Activated CD8-positive, alpha-beta T cell treated with anti-CD3 and anti-CD28 coated beads, Interleukin-2, amount 10 ng/mL, durations not matched to agents 7 days and 5 days (primary cell): Measurements from ENCODE around the gene ABCB9. TPM values are rescaled to one million over a fixed set of nuclear protein-coding genes. Genes with fewer than 3 reads are reported as not detected.
"Not testable (repeated sequence)": the region's sequence is repeated elsewhere in the genome, so short reads cannot be mapped to it uniquely, and the experiment has no call there.

Experiments
- ATAC-seq: fragments of 150-1000 bp; cut with Tn5 transposase; one replicate; pipeline ENCODE4 v1.10.0; 2021; ENCODE audit warnings: moderate library complexity
- CTCF ChIA-PET: fragments of 350-600 bp; sonication (Branson Sonifier 250); formaldehyde crosslinking; loops from one replicate; lab custom pipeline; 2021; ENCODE audit warnings: antibody characterized with exemption; lab: Charles Lee
- POLR2A ChIA-PET: fragments of 350-600 bp; sonication (Branson Sonifier 250); formaldehyde crosslinking; loops from one replicate; lab custom pipeline; 2021; ENCODE audit warnings: antibody characterized with exemption; lab: Charles Lee
- DNase-seq: peaks from one replicate; pipeline ENCODE4 v3.0.0-alpha.2; 2020
- H3K27ac Mint-ChIP-seq: one replicate; pipeline ENCODE4 v1.8.0; 2021; ENCODE audit warnings: mild to moderate bottlenecking, mixed read lengths
- H3K27me3 Mint-ChIP-seq: one replicate; pipeline ENCODE4 v1.8.0; 2021; ENCODE audit warnings: low read depth, mixed read lengths
- H3K36me3 Mint-ChIP-seq: one replicate; pipeline ENCODE4 v1.8.0; 2021; ENCODE audit warnings: low read depth, mixed read lengths
- H3K4me1 Mint-ChIP-seq: one replicate; pipeline ENCODE4 v1.8.0; 2021; ENCODE audit warnings: low read depth, mixed read lengths
- H3K4me3 Mint-ChIP-seq: one replicate; pipeline ENCODE4 v1.8.0; 2021; ENCODE audit warnings: mild to moderate bottlenecking, mixed read lengths
- H3K9me3 Mint-ChIP-seq: one replicate; pipeline ENCODE4 v1.8.0; 2022; ENCODE audit warnings: mixed read lengths; ENCODE audit not compliant: insufficient read depth
- total RNA-seq, 2 experiments: library from RNA; stranded (reverse); gene quantifications; one replicate each; pipeline ENCODE4 v1.2.3, GENCODE V29; 2021

The ABCB9 gene
- total RNA-seq, 2 experiments from 2014 or later = 5.9 to 6.0 TPM

GRCh38 chr12:122895704-122896636 lies 70.3 kb downstream of the ABCB9 start, which contains the start of gene VPS37B:
VPS37B (minus strand) TSS chr12:122896124; CDS start chr12:122896062, 62 bp downstream.
- Mint-ChIP-seq H3K27me3 (no peaks in the 10 kb centered on the region), H3K9me3 (peaks cover 5% of the 10 kb centered on the region), H3K36me3 (peaks cover 27% of the 10 kb centered on the region), H3K4me3 (peak within 1 kb of the TSS; percentile 85), H3K27ac (peak within 1 kb of the TSS; percentile 90), H3K4me1 (peaks cover 90% of the 10 kb centered on the region)
- ChIA-PET CTCF (interaction anchor here (0.7 to 2.0 kb wide), 4 partner anchors 15 to 52 kb away, joined by 3 to 8 read pairs (median 5); no protein-coding TSS in a partner anchor), POLR2A (interaction anchor here (0.9 to 1.5 kb wide), 5 partner anchors 8 to 78 kb away, joined by 3 to 7 read pairs (median 4); no protein-coding TSS in a partner anchor)
- ATAC-seq (peak; percentile 65), DNase-seq (peak; percentile 91)

DNA sequence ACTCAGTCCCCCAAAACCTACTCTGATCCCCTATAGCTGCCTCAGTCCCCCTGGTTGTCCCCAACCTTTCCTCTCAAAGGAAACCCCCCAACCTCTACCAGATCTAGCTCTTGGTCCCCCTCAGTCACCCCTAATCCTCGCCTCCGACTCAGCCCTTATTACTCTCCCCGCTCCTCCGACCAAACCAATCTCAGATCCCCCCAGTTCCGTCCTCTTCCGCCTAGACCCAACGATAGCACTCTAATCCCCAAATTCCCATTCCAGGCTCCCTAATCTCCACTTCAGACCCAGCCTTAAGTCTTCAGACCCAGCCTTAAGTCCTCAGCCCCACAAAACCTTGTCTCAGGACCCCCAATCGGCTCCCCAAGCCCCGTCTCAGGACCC lies 71.0 kb downstream of the ABCB9 start:
- DNase-seq (no peak), ATAC-seq (no peak)
- Mint-ChIP-seq H3K4me1 (peaks cover 90% of the 10 kb centered on the region), H3K9me3 (peaks cover 5% of the 10 kb centered on the region), H3K27me3 (no peaks in the 10 kb centered on the region), H3K27ac (peak overlapping the region; percentile 90), H3K36me3 (peaks cover 27% of the 10 kb centered on the region), H3K4me3 (peak overlapping the region; percentile 85)
- ChIA-PET POLR2A (interaction anchor here (0.5 to 1.5 kb wide), 6 partner anchors 9 to 395 kb away, joined by 3 to 4 read pairs (median 4); no protein-coding TSS in a partner anchor), CTCF (interaction anchor here (1.2 to 2.0 kb wide), 3 partner anchors 14 to 52 kb away, joined by 5 to 8 read pairs (median 5); no protein-coding TSS in a partner anchor)

DNA sequence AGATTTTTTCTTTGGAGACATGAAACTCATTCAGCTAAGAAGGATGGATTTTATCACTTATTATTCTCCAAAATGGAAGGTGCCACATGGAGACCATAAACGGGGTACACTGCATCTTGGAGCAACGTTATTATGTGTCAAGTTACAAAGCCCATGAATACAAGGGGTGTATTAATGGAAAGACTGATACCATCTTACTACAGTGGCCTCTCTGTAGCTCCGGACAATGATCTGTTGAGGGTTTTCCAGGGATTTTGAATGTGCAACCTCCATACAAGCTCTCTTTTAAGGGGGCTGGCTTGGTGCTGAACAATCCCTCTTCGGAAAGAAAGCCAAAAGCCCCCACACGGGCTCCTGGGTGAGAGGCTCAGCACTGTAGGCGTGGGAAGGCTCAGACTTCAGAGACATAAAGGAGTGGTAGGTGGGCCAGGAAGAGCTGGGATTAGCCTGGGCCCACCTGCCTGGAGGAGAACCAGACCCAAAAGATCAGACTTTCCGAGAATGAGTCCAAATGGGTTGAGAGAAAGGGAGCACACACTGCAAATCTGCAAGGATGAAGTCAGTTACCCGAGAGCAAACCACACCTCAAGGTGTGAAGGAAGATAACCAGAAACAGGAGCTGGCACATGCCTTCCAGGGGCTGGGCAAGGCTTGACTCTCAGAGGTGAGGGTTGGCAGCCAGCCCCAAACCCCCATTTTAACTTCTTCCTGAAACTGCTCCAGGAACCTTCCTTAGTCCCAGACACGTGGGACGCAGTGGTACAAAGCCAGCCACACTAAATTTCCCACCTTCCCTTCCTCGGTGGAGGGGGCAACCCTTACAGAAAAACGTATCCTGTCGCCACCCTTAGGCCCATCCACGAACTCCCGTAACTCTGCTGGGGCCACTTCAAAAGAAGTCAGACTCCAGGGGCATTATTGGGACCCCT lies 71.8 kb downstream of the ABCB9 start:
- Mint-ChIP-seq H3K4me1 (peaks cover 89% of the 10 kb centered on the region), H3K36me3 (peaks cover 25% of the 10 kb centered on the region), H3K9me3 (peaks cover 5% of the 10 kb centered on the region), H3K4me3 (peak overlapping the region; percentile 85), H3K27ac (peak overlapping the region; percentile 90), H3K27me3 (no peaks in the 10 kb centered on the region)
- ATAC-seq = peak; percentile 14
- no peak for DNase-seq
- CTCF ChIA-PET = interaction anchor here (1.1 to 2.0 kb wide), 5 partner anchors 13 to 53 kb away, joined by 5 to 8 read pairs (median 5); no protein-coding TSS in a partner anchor
- POLR2A ChIA-PET = interaction anchor here (0.5 to 1.5 kb wide), 7 partner anchors 11 to 394 kb away, joined by 3 to 8 read pairs (median 4); no protein-coding TSS in a partner anchor

DNA sequence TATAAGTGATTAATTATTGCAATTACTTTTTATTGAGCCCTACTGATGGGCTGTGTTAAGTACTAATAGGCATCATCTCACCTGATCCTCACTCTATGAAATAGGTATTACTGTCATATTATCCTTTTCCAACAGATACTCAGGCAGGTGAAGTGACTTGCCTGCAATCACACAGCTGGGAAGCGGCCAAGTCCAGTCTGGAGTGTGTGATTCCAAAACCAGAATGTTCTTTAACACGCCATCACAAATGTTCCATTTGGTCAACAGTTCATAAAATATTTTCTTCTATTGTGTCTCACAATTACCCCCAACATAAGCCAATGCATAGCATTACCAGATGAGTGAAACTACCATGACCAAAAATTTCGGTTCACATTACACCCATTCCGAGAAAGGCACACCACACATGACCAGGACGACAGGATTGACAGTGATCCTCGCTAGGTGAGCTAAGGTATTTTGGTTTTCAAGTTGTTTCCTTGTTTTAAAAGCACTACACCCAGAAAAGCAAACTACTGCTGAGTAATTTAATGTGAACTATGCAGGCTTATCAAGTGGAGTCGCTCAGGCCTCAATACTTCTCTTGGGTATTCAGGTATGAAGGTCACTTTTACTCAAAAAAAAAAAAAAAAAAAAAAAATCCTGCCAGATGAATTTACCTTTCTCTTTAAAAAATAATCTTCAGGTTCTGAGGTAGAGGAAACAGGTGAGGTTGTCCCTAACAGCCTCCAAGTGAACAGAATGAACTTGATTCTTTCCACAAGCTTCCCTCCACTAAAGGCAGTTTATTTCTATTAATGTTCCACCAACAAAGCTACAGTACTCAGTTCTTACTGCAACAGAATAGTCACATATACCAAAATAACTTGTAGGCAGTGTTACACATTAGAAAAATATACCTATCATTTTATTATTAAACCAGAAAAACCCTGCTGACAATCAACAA lies 72.8 kb downstream of the ABCB9 start:
- ChIA-PET POLR2A (interaction anchor here (0.8 to 1.4 kb wide), 2 partner anchors 10 to 32 kb away, joined by 5 to 8 read pairs; no protein-coding TSS in a partner anchor), CTCF (interaction anchor here (1.1 to 2.0 kb wide), 4 partner anchors 14 to 33 kb away, joined by 4 to 8 read pairs (median 6); no protein-coding TSS in a partner anchor)
- Mint-ChIP-seq H3K36me3 (peaks cover 25% of the 10 kb centered on the region), H3K4me1 (peaks cover 89% of the 10 kb centered on the region), H3K27ac (no peak overlapping the region), H3K9me3 (peaks cover 5% of the 10 kb centered on the region), H3K4me3 (peak overlapping the region; percentile 85), H3K27me3 (no peaks in the 10 kb centered on the region)
- DNase-seq (no peak), ATAC-seq (no peak)

DNA sequence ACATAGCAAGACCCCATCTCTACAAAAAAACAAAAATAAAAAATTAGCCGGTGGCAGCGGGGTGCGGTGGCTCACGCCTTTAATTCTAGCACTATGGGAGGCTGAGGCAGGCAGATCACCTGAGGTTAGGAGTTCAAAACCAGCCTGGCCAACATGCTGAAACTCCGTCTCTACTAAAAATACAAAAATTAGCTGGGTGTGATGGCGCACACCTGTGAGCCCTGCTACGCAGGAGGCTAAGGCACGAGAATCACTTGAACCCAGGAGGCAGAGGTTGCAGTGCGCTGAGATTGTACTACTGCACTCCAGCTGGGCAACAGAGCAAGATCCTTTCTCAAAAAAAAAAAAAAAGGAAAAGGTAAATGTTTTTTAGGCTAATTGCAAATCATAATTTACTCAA lies 73.5 kb downstream of the ABCB9 start:
- POLR2A ChIA-PET, H3K9me3 Mint-ChIP-seq, DNase-seq, H3K4me3 Mint-ChIP-seq, H3K27ac Mint-ChIP-seq, ATAC-seq, H3K27me3 Mint-ChIP-seq: not testable (repeated sequence)
- peaks cover 25% of the 10 kb centered on the region for H3K36me3 Mint-ChIP-seq
- CTCF ChIA-PET = interaction anchor here (1.7 kb wide), 1 partner anchor 16 kb away, joined by 4 read pairs; no protein-coding TSS in a partner anchor
- H3K4me1 Mint-ChIP-seq = peaks cover 89% of the 10 kb centered on the region

DNA sequence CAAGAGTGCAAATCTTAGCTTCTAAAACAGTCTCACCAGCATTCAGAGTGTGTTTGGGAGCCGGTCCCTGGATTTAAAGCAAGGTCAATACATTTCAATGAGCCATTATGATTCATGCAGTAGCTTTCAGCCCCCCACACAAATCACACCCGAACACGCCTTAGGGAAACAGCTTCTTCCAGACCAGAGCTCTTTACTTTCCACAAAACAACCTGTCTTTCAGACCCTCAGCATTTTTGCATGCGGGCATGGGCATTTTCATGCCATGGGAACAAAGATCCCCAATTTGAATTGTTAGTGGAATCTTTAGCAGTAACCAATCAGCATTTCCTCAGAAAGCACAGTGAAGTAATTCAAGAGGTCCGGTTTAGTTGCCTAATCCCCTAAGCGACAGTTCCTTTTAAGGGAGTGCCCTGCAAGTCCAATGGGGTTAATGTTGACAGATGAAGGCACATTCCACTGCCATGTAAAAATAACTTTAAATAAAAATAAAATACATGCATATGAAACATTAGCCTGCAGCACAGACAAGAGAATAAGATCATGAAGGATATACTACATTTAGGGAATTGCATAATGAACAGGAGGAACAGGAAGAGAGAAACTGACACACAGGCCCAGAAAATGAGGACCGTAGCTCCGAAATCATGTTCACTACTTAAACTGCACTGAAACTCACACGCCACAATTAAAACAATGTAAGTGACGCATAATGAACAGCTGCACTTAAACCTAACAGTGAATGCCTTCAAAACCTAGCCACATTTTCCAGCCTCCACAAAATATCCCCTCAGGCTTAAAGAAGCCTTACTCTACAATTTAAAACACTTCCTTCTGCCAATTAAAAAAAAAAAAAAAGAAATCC lies 74.4 kb downstream of the ABCB9 start:
- DNase-seq = no peak
- CTCF ChIA-PET = interaction anchor here (1.1 to 1.7 kb wide), 4 partner anchors 11 to 31 kb away, joined by 3 to 5 read pairs (median 4); no protein-coding TSS in a partner anchor
- no peak overlapping the region for H3K27ac Mint-ChIP-seq
- peaks cover 90% of the 10 kb centered on the region for H3K4me1 Mint-ChIP-seq
- no peak for ATAC-seq
- H3K27me3 Mint-ChIP-seq = no peaks in the 10 kb centered on the region
- H3K9me3 Mint-ChIP-seq = peaks cover 5% of the 10 kb centered on the region
- H3K36me3 Mint-ChIP-seq = peaks cover 25% of the 10 kb centered on the region
- POLR2A ChIA-PET = no interaction called here
- no peak overlapping the region for H3K4me3 Mint-ChIP-seq

GRCh38 chr12:122889761-122890520 lies 76.3 kb downstream of the ABCB9 start:
- no peak for DNase-seq

GRCh38 chr12:122888232-122888752 lies 78.0 kb downstream of the ABCB9 start:
- POLR2A ChIA-PET = interaction anchor here (1.5 to 1.8 kb wide), 3 partner anchors 8 to 78 kb away, joined by 6 to 10 read pairs (median 7); partner anchors contain the start of genes ABCB9 and VPS37B
- Mint-ChIP-seq H3K4me3 (peak overlapping the region; percentile 77), H3K9me3 (peaks cover 4% of the 10 kb centered on the region), H3K27ac (peak overlapping the region; percentile 96), H3K36me3 (peaks cover 21% of the 10 kb centered on the region), H3K27me3 (no peaks in the 10 kb centered on the region), H3K4me1 (peaks cover 84% of the 10 kb centered on the region)
- peak; percentile 78 for ATAC-seq
- DNase-seq = peak; percentile 63
- CTCF ChIA-PET = interaction anchor here (0.6 to 2.4 kb wide), 10 partner anchors 8 to 94 kb away, joined by 3 to 18 read pairs (median 7); partner anchors contain the start of gene HIP1R

More at GRCh38 chr12:122889761-122890520, 76.3 kb downstream of the ABCB9 start:
- ChIA-PET POLR2A (interaction anchor here (1.2 to 1.5 kb wide), 2 partner anchors 8 to 76 kb away, joined by 3 to 6 read pairs; partner anchors contain the start of gene ABCB9), CTCF (interaction anchor here (0.8 to 2.4 kb wide), 9 partner anchors 8 to 63 kb away, joined by 3 to 18 read pairs (median 5); no protein-coding TSS in a partner anchor)
- Mint-ChIP-seq H3K27me3 (no peaks in the 10 kb centered on the region), H3K9me3 (no peaks in the 10 kb centered on the region), H3K27ac (peak overlapping the region; percentile 21), H3K36me3 (peaks cover 19% of the 10 kb centered on the region), H3K4me1 (peaks cover 88% of the 10 kb centered on the region), H3K4me3 (peak overlapping the region; percentile 6)
- no peak for ATAC-seq
